Heart left ventricle (tissue), 16 donors: ENCODE measurements around the gene HOXD12. TPM values are rescaled to one million over a fixed set of nuclear protein-coding genes. Genes with fewer than 3 reads are reported as not detected.
A peak's percentile ranks its signal among the peaks of the same experiment; 100 is the strongest.

ENCODE experiments used
- ATAC-seq, 4 donors: fragments of 200-7000 bp; cut with Tn5 transposase; one replicate each; pipeline ENCODE4 v1.9.1; 2020 to 2022; ENCODE audit warnings: moderate library complexity in 4 of 4, mild to moderate bottlenecking in 3 of 4, moderate number of reproducible peaks in 1 of 4
- DNase-seq, 5 donors: peaks; one replicate each; pipeline ENCODE4 v3.0.0-alpha.2; 2020
- H3K27ac ChIP-seq, 12 donors: fragments of 200-600 bp; sonication (generic) in 4 of 12; one replicate each; pipeline versions ENCODE4 v1.5.0 to v1.8.0; 2016 to 2022; ENCODE audit warnings: mild to moderate bottlenecking in 2 of 12
- H3K27me3 ChIP-seq, 9 donors: fragments of 200-600 bp; sonication (generic) in 2 of 9; one replicate each; pipeline versions ENCODE4 v1.5.1 to v1.8.0; 2016 to 2022; ENCODE audit warnings: mild to moderate bottlenecking in 3 of 9
- H3K36me3 ChIP-seq, 9 donors: fragments of 200-600 bp; sonication (generic) in 2 of 9; one replicate each; pipeline versions ENCODE4 v1.5.0 to v1.8.0; 2018 to 2022; ENCODE audit warnings: mild to moderate bottlenecking in 2 of 9
- H3K4me1 ChIP-seq, 12 donors: fragments of 200-600 bp; sonication (generic) in 4 of 12; one replicate each; pipeline versions ENCODE4 v1.5.0 to v1.8.0; 2016 to 2022; ENCODE audit warnings: mild to moderate bottlenecking in 3 of 12
- H3K4me3 ChIP-seq, 12 donors: fragments of 200-600 bp; sonication (generic) in 4 of 12; one replicate each; pipeline versions ENCODE4 v1.5.0 to v1.8.0; 2017 to 2022; ENCODE audit warnings: mild to moderate bottlenecking in 9 of 12, moderate library complexity in 4 of 12
- H3K9me3 ChIP-seq, 12 donors: fragments of 200-600 bp; sonication (generic) in 4 of 12; one replicate each; pipeline versions ENCODE4 v1.5.0 to v1.8.0; 2016 to 2022; ENCODE audit warnings: mild to moderate bottlenecking in 1 of 12
- POLR2A ChIP-seq, 2 donors: fragments of 450-650 bp; IDR thresholded peaks; one replicate each; pipeline ENCODE4 v1.6.1; 2017; ENCODE audit warnings: antibody characterized with exemption in 2 of 2, mild to moderate bottlenecking in 2 of 2, moderate library complexity in 2 of 2
- WGBS, 4 donors: extraction: QIAGEN DNeasy Blood & Tissue Kit in 2 of 4; methylation state at CpG; one replicate each; pipeline versions ENCODE4 v1.1.5 to v1.1.7; 2013 to 2018; 5-methylcytosine and 5-hydroxymethylcytosine counted together
- intact Hi-C, 10 donors: fragments of 100-400 bp; cut with DNase I; formaldehyde crosslinking; loops; one replicate each; pipeline versions ENCODE4 v1.11.1 to v1.14.2; 2022
- polyA plus RNA-seq, 2 donors: library from polyadenylated mRNA; stranded (reverse); fragments of 200-250 nt; gene quantifications; one replicate each; pipeline ENCODE4 v1.2.3, GENCODE V29; 2013
- total RNA-seq, 9 donors: library from RNA; depleted of rRNA in 2 of 9; stranded (reverse); fragments of >200 nt in 2 of 9; fragmentation: NEBNext Ultra II Directional in 3 of 9; extraction: Animal tissue kit (Norgen Biotek cat#: 25700) in 3 of 9; gene quantifications; one replicate each; pipeline versions ENCODE4 v1.1.0 to v1.2.4, GENCODE V29; 2016 to 2023
- TF ChIP-seq, protein P1 (sequence below), 12 donors: fragments of 200-600 bp; sonication (generic) in 4 of 12; IDR thresholded peaks; one replicate each; pipeline versions ENCODE4 v1.5.0 to v1.8.0; 2018 to 2022; ENCODE audit warnings: antibody characterized with exemption in 12 of 12, mild to moderate bottlenecking in 5 of 12
- donor health status: ischemic (EF 13 %, LVEDD 7.1; RV severe dilation, severe dysfunction).
- donor health status: healthy with polysubstance abuse.
- donor health status: DM: no; HTN: yes; CAD: no.
- donor health status: DM: no; HTN: no; CAD: no.
- donor health status: ischemic (EF 25% LVEDD 6.9; RV normal size, moderate dysfunction).
- donor health status: ischemic (EF 25% LVEDD 5.7; RV mildly dilated, moderate dysfunction).
- donor health status: healthy.
- donor health status: DM: yes; HTN: yes; CAD: no.
- donor health status: ischemic (EF 35%, LVEDD 5.7; RV mildly dilated, moderate dysfunction).
- donor health status: nonischemic (EF 11% LVEDD 7.7; RV severe dilation, severe dysfunction).
- donor health status: DM: yes; HTN: yes; CAD: no.
- donor health status: PGD.
- donor health status: ischemic (EF 29% LVEDD 5.4; RV normal size, mild dysfunction).
- donor health status: nonischemic (EF 23%, LVEDD 6.1; RV moderate dilation, normal function).

The HOXD12 gene
- total and polyA plus RNA-seq, 11 donors = not detected

DNA sequence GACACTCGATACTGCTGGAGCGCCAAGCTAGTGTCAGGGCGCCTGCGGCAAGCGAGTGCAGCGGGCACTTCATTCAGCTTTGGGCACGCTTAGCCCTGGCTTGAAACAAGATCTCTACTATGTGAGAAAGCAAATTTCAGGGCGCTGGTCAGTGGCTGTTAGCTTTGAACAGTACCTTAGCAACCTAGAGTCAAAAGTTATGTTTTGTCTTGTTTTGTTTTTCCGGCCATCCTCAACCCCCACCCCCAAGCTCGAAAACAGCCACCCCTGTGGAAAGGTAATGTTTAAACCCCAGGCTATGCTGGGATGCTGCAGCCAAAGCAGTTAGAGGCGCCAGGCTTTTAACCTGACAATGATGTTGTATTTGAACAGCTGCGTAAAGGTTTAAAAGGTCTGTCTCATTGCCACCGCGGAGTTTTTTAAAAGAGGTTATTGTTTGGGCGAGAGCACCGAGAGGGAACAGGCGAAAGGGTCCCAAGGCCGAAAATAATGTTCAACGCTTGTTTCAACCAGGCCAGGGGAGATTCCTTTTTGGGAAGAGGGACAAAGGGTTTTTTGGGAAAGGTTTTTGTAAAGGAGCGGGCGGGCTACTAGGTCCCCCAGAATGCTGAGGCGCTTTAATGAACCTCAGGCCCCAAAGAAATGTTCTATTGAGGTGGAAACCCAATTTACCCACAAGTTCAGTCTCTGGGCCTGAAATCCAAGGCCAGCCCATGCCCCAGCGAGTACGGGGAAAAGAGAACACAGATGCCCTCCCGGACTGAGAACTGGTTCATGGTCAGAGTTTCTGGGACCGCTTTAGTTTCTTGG lies 14.7 kb downstream of the HOXD12 start:
- ATAC-seq (no peak), DNase-seq (no peak)
- Histone ChIP-seq H3K9me3 (no peaks in the 10 kb centered on the region), H3K4me3 (no peak overlapping the region), H3K27me3 (peaks cover 96 to 100% (median 99%) of the 10 kb centered on the region in 9 donors), H3K4me1 (peaks cover 0 to 8% (median 0%) of the 10 kb centered on the region in 12 donors), H3K36me3 (no peaks in the 10 kb centered on the region), H3K27ac (no peak overlapping the region)
- WGBS, 4 donors = 6 to 11% (median 10%) methylated on average over 23 to 26 of the region's 26 CpGs
- TF ChIP-seq, protein P1, sequence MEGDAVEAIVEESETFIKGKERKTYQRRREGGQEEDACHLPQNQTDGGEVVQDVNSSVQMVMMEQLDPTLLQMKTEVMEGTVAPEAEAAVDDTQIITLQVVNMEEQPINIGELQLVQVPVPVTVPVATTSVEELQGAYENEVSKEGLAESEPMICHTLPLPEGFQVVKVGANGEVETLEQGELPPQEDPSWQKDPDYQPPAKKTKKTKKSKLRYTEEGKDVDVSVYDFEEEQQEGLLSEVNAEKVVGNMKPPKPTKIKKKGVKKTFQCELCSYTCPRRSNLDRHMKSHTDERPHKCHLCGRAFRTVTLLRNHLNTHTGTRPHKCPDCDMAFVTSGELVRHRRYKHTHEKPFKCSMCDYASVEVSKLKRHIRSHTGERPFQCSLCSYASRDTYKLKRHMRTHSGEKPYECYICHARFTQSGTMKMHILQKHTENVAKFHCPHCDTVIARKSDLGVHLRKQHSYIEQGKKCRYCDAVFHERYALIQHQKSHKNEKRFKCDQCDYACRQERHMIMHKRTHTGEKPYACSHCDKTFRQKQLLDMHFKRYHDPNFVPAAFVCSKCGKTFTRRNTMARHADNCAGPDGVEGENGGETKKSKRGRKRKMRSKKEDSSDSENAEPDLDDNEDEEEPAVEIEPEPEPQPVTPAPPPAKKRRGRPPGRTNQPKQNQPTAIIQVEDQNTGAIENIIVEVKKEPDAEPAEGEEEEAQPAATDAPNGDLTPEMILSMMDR (IDR thresholded peaks at IDR 0.05) = no peak
- TF ChIP-seq POLR2A (IDR thresholded peaks at IDR 0.05) = no peak
- intact Hi-C loops = no loop called here

DNA sequence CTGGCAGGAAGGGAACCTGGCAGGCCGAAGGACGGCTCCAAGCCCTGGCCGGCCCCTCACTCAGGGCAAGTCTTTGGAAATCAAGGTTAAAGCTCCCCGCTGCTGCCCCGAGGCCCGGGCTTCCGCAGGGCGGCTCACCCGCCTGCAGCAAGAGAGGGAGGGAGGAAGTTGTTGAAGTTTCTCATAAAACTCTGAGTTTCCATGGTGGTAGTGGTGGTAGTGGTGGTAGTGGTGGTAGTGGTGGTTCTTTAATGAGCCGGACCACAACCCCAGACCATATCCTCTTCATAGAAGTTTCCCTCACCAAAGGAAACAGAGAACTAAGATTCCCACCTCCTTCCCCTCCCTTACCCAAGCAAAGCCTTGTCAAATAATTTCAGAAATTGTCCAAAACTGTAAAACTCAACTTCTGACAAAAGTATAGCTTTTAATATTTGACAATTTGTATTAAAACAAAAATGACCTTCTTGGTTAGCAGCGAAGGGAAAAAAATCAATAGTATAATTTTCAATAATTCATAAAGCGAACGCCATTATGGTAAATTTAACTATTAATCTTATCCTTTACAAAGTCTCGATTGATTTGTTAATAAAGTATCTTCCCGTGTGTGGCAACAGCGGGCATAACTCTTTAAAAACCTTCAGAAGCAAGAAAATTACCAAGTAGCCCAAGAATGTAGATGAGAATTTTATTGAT lies 15.5 kb downstream of the HOXD12 start:
- intact Hi-C loops = no loop called here

DNA sequence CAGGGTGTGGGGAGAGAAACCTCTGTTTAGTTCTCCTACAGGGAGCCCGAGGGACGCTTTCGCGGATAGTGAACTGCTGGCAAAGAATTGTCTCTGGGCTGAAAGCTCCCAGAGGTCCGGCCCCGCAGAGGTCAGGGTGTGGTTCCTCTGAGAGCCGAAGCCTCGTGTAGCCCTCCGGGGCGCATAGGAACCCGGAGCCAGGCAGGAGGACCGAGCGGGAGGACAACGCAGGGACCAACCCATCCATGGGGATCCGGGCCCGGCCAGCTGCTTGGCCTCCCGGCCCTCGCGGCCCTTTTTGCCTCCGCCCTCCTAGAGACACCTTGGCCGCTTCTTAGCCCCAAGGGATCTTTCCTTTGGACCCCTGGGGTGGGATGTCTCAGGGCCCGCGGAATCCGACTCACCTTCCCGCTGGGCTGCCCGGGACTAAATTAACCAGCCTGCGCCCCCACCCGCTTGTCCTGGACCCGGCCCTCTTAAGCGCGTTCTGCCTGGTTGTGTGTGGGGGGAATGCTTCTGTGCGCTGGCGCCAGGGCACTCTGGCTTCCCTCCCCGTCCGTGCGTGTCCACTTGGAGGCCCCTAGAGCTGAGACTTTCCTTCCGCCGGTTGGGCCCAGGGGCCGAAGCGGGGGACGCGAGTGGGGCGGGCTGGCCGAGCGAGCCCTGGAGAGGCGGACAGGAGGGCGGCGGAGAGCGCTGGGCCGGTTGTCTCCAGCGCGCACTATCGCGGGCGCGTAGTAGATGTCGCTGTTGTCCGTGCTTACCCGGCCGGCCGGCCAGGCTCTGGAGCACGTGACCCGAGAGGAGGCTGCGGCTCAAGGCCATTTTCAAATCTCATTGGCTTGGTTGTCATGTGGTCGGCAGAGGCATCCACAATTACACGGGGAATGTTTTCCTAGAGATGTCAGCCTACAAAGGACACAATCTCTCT lies 16.6 kb downstream of the HOXD12 start, which contains the start of gene HOXD10:
TSS of gene HOXD10 (plus strand) at position 896 of the 931 bp plus-strand sequence. CDS start 56 bp downstream, outside the sequence.
- TF ChIP-seq POLR2A (IDR thresholded peaks at IDR 0.05) = no peak
- TF ChIP-seq, protein P1 (IDR thresholded peaks at IDR 0.05) = peak in 3 of 12 donors; percentile 8 to 22 (median 15)
- Histone ChIP-seq H3K4me1 (peaks cover 0 to 9% (median 0%) of the 10 kb centered on the region in 12 donors), H3K9me3 (no peaks in the 10 kb centered on the region), H3K4me3 (peak within 1 kb of the TSS in 1 of 12 donors; percentile 5), H3K27ac (no peak within 1 kb of the TSS), H3K27me3 (peaks cover 94 to 100% (median 99%) of the 10 kb centered on the region in 9 donors), H3K36me3 (no peaks in the 10 kb centered on the region)
- ATAC-seq (peak in 2 of 4 donors; percentile 20 to 36), DNase-seq (no peak)
- 3 to 6% (median 4%) methylated on average over 47 to 66 of the region's 66 CpGs for WGBS, 4 donors
- intact Hi-C loops = no loop called here

More for the DNA sequence above, 15.5 kb downstream of the HOXD12 start:
- no peak for ATAC-seq
- Histone ChIP-seq H3K9me3 (no peaks in the 10 kb centered on the region), H3K4me3 (no peak overlapping the region), H3K36me3 (no peaks in the 10 kb centered on the region), H3K4me1 (peaks cover 0 to 8% (median 0%) of the 10 kb centered on the region in 12 donors), H3K27ac (no peak overlapping the region), H3K27me3 (peaks cover 94 to 100% (median 99%) of the 10 kb centered on the region in 9 donors)
- 14 to 21% (median 14%) methylated on average over 15 to 16 of the region's 16 CpGs for WGBS, 4 donors
- DNase-seq = peak in 1 of 5 donors; percentile 10
- TF ChIP-seq, protein P1 (IDR thresholded peaks at IDR 0.05) = no peak
- no peak for TF ChIP-seq POLR2A (IDR thresholded peaks at IDR 0.05)
